GM23248 (cell line): Measurements from ENCODE around the gene TMEM131. TPM values are rescaled to one million over a fixed set of nuclear protein-coding genes. Genes with fewer than 3 reads are reported as not detected.

Source experiments
- DNase-seq: peaks from one replicate; pipeline ENCODE4 v3.0.0-alpha.2; 2015
- H2AFZ ChIP-seq: fragments of 200-600 bp; sonication (generic); 2 replicates; pipeline ENCODE4 v1.6.1; 2016; ENCODE audit warnings: antibody characterized with exemption
- H3F3A ChIP-seq: fragments of 200-600 bp; sonication (generic); 2 replicates; pipeline ENCODE4 v1.6.1; 2016; ENCODE audit warnings: mild to moderate bottlenecking, antibody characterized with exemption, mixed run types; ENCODE audit not compliant: insufficient read depth
- H3K27ac ChIP-seq: fragments of 200-600 bp; sonication (generic); 2 replicates; pipeline ENCODE4 v1.5.1; 2016; ENCODE audit warnings: mild to moderate bottlenecking
- H3K27me3 ChIP-seq: fragments of 200-600 bp; sonication (generic); replicated peaks from 2 replicates; pipeline ENCODE4 v1.6.1; 2016; ENCODE audit warnings: mild to moderate bottlenecking; ENCODE audit not compliant: insufficient read depth
- H3K36me3 ChIP-seq: fragments of 200-600 bp; sonication (generic); 2 replicates; pipeline ENCODE4 v1.6.1; 2016; ENCODE audit warnings: low read depth, mild to moderate bottlenecking
- H3K4me1 ChIP-seq: fragments of 200-600 bp; sonication (generic); 2 replicates; pipeline ENCODE4 v1.6.1; 2016; ENCODE audit warnings: mild to moderate bottlenecking; ENCODE audit not compliant: insufficient read depth
- H3K4me2 ChIP-seq: fragments of 200-600 bp; sonication (generic); one replicate; pipeline ENCODE4 v1.6.1; 2016; ENCODE audit warnings: mild to moderate bottlenecking; ENCODE audit not compliant: unreplicated experiment
- H3K4me3 ChIP-seq: fragments of 200-600 bp; sonication (generic); 2 replicates; pipeline ENCODE4 v1.5.1; 2016; ENCODE audit warnings: mild to moderate bottlenecking
- H3K79me2 ChIP-seq: fragments of 200-600 bp; sonication (generic); 2 replicates; pipeline ENCODE4 v1.6.1; 2016; ENCODE audit warnings: mild to moderate bottlenecking; ENCODE audit not compliant: insufficient read depth
- H3K9ac ChIP-seq: fragments of 200-600 bp; sonication (generic); 2 replicates; pipeline ENCODE4 v1.6.1; 2016; ENCODE audit warnings: mild to moderate bottlenecking
- H3K9me2 ChIP-seq: fragments of 200-600 bp; sonication (generic); 2 replicates; pipeline ENCODE4 v1.6.1; 2016; ENCODE audit warnings: mixed run types, mild to moderate bottlenecking, moderate library complexity; ENCODE audit not compliant: insufficient read depth
- H3K9me3 ChIP-seq: fragments of 200-600 bp; sonication (generic); one replicate; pipeline ENCODE4 v1.6.1; 2017; ENCODE audit warnings: low read depth
- H4K20me1 ChIP-seq: fragments of 200-600 bp; sonication (generic); 2 replicates; pipeline ENCODE4 v1.6.0; 2016; ENCODE audit not compliant: insufficient read depth
- EZH2 ChIP-seq: fragments of 200-600 bp; sonication (generic); IDR thresholded peaks from 2 replicates; pipeline ENCODE4 v1.6.1; 2018; ENCODE audit warnings: antibody characterized with exemption, mild to moderate bottlenecking; ENCODE audit not compliant: insufficient read depth, poor library complexity, severe bottlenecking
- EZH2phosphoT487 ChIP-seq: fragments of 200-600 bp; sonication (generic); IDR thresholded peaks from 2 replicates; pipeline ENCODE4 v1.6.1; 2018; ENCODE audit warnings: antibody characterized with exemption, moderate library complexity, mild to moderate bottlenecking, low read depth; ENCODE audit not compliant: insufficient read depth
- WGBS, 2 experiments: methylation state at CpG; one replicate each; pipeline ENCODE4 v1.1.6; 2015 to 2017; ENCODE audit warnings: low lambda C conversion rate in 2 of 2, low coverage in 1 of 2; ENCODE audit errors: missing lambda C conversion rate in 2 of 2; 5-methylcytosine and 5-hydroxymethylcytosine counted together
- in situ Hi-C: fragments of 300-500 bp; cut with MboI; formaldehyde crosslinking; loops from 2 replicates; pipeline ENCODE4 v1.15.0; 2020
- polyA plus RNA-seq: library from polyadenylated mRNA; unstranded; fragments of >200 nt; fragmentation: Nextera tagmentation; extraction: Ambion mirVana; gene quantifications from 2 replicates; pipeline ENCODE4 v1.2.1, GENCODE V29; 2016
- total RNA-seq: library from RNA; depleted of rRNA; stranded (reverse); fragments of >200 nt; shearing (Covaris generic); gene quantifications from 2 replicates; pipeline ENCODE4 v1.2.3, GENCODE V29; 2014

The TMEM131 gene
- total and polyA plus RNA-seq, 2 experiments from 2014 or later: 15.7 to 16.4 TPM

DNA sequence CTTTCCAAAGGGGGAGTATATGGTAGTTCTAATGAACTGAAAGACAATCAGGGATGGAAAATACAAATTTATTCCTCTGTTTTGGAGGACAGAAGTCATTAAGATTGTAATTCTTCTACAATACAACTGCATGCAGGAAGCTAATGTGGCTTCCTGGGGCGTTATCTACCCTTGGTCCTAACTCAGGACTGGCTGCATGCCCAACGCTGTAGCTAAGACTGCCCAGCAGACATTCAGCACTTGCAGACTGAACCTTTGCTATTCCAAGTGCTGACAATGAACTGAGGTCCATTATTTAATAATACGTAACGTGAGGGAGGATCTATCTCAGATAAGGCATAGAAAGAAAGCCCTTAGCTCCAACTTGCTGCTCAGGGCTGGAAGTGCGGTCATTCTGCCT lies 229.2 kb downstream of the TMEM131 start:
- Histone ChIP-seq H3K9me2 (no peaks in the 10 kb centered on the region), H3K9ac (no peak overlapping the region), H3K4me3 (no peak overlapping the region), H3K79me2 (no peaks in the 10 kb centered on the region), H3K27me3 (no peaks in the 10 kb centered on the region), H3K4me2 (no peak overlapping the region), H3K4me1 (no peaks in the 10 kb centered on the region), H3K9me3 (no peaks in the 10 kb centered on the region), H3K36me3 (peaks cover 10% of the 10 kb centered on the region; the same call in 1 of the 2 replicates), H2AFZ (no peak overlapping the region), H3F3A (no peaks in the 10 kb centered on the region), H4K20me1 (0 out of 2 replicates have a peak, but pooled peaks cover 4% of the 10 kb centered on the region), H3K27ac (no peak overlapping the region)
- in situ Hi-C loops: no loop called here
- DNase-seq: no peak
- TF ChIP-seq EZH2 (no peak), EZH2phosphoT487 (no peak)
- WGBS, 2 experiments: 97 to 98% methylated on average over 5 of the region's 5 CpGs

DNA sequence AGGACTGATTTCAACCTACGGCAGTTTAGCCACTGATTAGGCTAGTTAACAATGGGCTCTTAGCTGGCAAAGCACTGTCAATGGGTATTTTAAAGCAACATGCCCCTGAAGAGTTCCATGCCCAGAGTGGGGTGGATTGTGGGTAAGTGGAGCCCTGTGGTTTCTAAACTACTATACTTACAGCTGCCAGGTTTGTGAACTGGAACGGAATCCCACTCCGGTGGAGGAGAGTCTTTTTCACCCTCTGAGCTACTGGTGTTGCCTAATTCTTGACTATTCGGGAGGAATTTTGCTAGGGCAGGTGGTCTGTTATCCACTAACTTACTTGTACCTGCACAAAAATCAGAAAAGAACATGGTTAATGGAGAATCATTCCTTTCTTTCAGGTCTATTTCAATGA lies 229.8 kb downstream of the TMEM131 start:
- 0 out of 2 replicates have a peak, but pooled peaks cover 4% of the 10 kb centered on the region for H4K20me1 ChIP-seq
- no peak overlapping the region for H3K4me3 ChIP-seq
- no peak overlapping the region for H3K4me2 ChIP-seq
- peaks cover 10% of the 10 kb centered on the region; the same call in 1 of the 2 replicates for H3K36me3 ChIP-seq
- no peaks in the 10 kb centered on the region for H3K79me2 ChIP-seq
- H3K27me3 ChIP-seq: no peaks in the 10 kb centered on the region
- H3K9ac ChIP-seq: no peak overlapping the region
- H3K4me1 ChIP-seq: no peaks in the 10 kb centered on the region
- no peak overlapping the region for H2AFZ ChIP-seq
- in situ Hi-C loops: no loop called here
- DNase-seq: no peak
- no peaks in the 10 kb centered on the region for H3K9me3 ChIP-seq
- WGBS, 2 experiments: 97% methylated on average over 4 of the region's 4 CpGs
- no peak for TF ChIP-seq EZH2phosphoT487
- TF ChIP-seq EZH2: no peak
- no peaks in the 10 kb centered on the region for H3F3A ChIP-seq
- no peak overlapping the region for H3K27ac ChIP-seq
- no peaks in the 10 kb centered on the region for H3K9me2 ChIP-seq

- Histone ChIP-seq H3K4me1 (no peaks in the 10 kb centered on the region), H3K79me2 (no peaks in the 10 kb centered on the region), H3K36me3 (peaks cover 13% of the 10 kb centered on the region; the same call in 1 of the 2 replicates), H3K27ac (no peak overlapping the region), H3K9me2 (no peaks in the 10 kb centered on the region), H2AFZ (no peak overlapping the region), H3K4me2 (no peak overlapping the region), H3F3A (no peaks in the 10 kb centered on the region), H4K20me1 (no peaks in the 10 kb centered on the region), H3K27me3 (no peaks in the 10 kb centered on the region), H3K9ac (no peak overlapping the region), H3K9me3 (no peaks in the 10 kb centered on the region), H3K4me3 (no peak overlapping the region)
- TF ChIP-seq EZH2 (no peak), EZH2phosphoT487 (no peak)
- in situ Hi-C loops: no loop called here
- no peak for DNase-seq
- WGBS, 2 experiments: 93 to 96% methylated on average over 10 to 11 of the region's 11 CpGs
Measured at GRCh38 chr2:97764559-97765263, 231.0 kb downstream of the TMEM131 start.

GRCh38 chr2:97763176-97763845 lies 232.4 kb downstream of the TMEM131 start:
- Histone ChIP-seq H3K4me1 (no peaks in the 10 kb centered on the region), H3K27ac (no peak overlapping the region), H3K27me3 (no peaks in the 10 kb centered on the region), H3F3A (no peaks in the 10 kb centered on the region), H3K4me2 (no peak overlapping the region), H2AFZ (no peak overlapping the region), H3K36me3 (peaks cover 13% of the 10 kb centered on the region; the same call in 1 of the 2 replicates), H4K20me1 (no peaks in the 10 kb centered on the region), H3K9me2 (no peaks in the 10 kb centered on the region), H3K9me3 (no peaks in the 10 kb centered on the region), H3K79me2 (no peaks in the 10 kb centered on the region), H3K4me3 (no peak overlapping the region), H3K9ac (no peak overlapping the region)
- in situ Hi-C loops: no loop called here
- TF ChIP-seq EZH2phosphoT487: no peak
- 84 to 86% methylated on average over 19 to 20 of the region's 20 CpGs for WGBS, 2 experiments
- no peak for DNase-seq
